Mesendoderm (in vitro differentiated cells): ENCODE data around the gene AHSA1.

Experiments used
- DNase-seq: peaks from one replicate; pipeline ENCODE4 v3.0.0; 2013
- H2AK5ac ChIP-seq: 2 replicates; pipeline ENCODE4 v1.6.1; 2013; ENCODE audit warnings: low read length, inconsistent platforms
- H2BK120ac ChIP-seq: 2 replicates; pipeline ENCODE4 v1.6.1; 2013; ENCODE audit warnings: low read depth, mild to moderate bottlenecking, low read length, moderate library complexity, mixed read lengths
- H2BK15ac ChIP-seq: replicated peaks from 2 replicates; pipeline ENCODE4 v1.6.1; 2013; ENCODE audit warnings: low read depth, mild to moderate bottlenecking, moderate library complexity
- H2BK5ac ChIP-seq: 2 replicates; pipeline ENCODE4 v1.6.1; 2013; ENCODE audit warnings: low read length, inconsistent platforms
- H3K18ac ChIP-seq: 2 replicates; pipeline ENCODE4 v1.6.1; 2013; ENCODE audit warnings: mild to moderate bottlenecking, low read length, mixed read lengths
- H3K23ac ChIP-seq: one replicate; pipeline ENCODE4 v1.6.1; 2013; ENCODE audit warnings: low read length
- H3K27ac ChIP-seq: 2 replicates; pipeline ENCODE4 v1.5.1; 2013; ENCODE audit warnings: low read depth, mild to moderate bottlenecking, inconsistent platforms, low read length, moderate library complexity
- H3K27me3 ChIP-seq: 2 replicates; pipeline ENCODE4 v1.6.1; 2013; ENCODE audit warnings: low read length, control low read depth, mild to moderate bottlenecking, inconsistent platforms; ENCODE audit not compliant: insufficient read depth, poor library complexity
- H3K36me3 ChIP-seq: 2 replicates; pipeline ENCODE4 v1.6.1; 2013; ENCODE audit warnings: low read length, inconsistent platforms; ENCODE audit not compliant: control insufficient read depth, insufficient read depth
- H3K4ac ChIP-seq: one replicate; pipeline ENCODE4 v1.6.1; 2013; ENCODE audit warnings: low read depth, mild to moderate bottlenecking, low read length, moderate library complexity
- H3K4me1 ChIP-seq: 2 replicates; pipeline ENCODE4 v1.6.1; 2013; ENCODE audit warnings: low read depth, low read length, inconsistent platforms; ENCODE audit not compliant: control insufficient read depth
- H3K4me2 ChIP-seq: 2 replicates; pipeline ENCODE4 v1.6.1; 2013; ENCODE audit warnings: low read length
- H3K4me3 ChIP-seq: 2 replicates; pipeline ENCODE4 v1.5.1; 2013; ENCODE audit warnings: mild to moderate bottlenecking, low read length
- H3K56ac ChIP-seq: one replicate; pipeline ENCODE4 v1.6.1; 2013; ENCODE audit warnings: low read length
- H3K79me1 ChIP-seq: 2 replicates; pipeline ENCODE4 v1.6.1; 2013; ENCODE audit warnings: low read length, inconsistent platforms
- H3K79me2 ChIP-seq: 2 replicates; pipeline ENCODE4 v1.6.1; 2013; ENCODE audit warnings: mild to moderate bottlenecking, low read length; ENCODE audit not compliant: control insufficient read depth, insufficient read depth
- H3K9ac ChIP-seq: 2 replicates; pipeline ENCODE4 v1.6.1; 2013; ENCODE audit warnings: low read length, inconsistent platforms
- H4K5ac ChIP-seq: one replicate; pipeline ENCODE4 v1.6.1; 2013; ENCODE audit warnings: low read length
- H4K8ac ChIP-seq: one replicate; pipeline ENCODE4 v1.6.1; 2013; ENCODE audit warnings: low read depth, mild to moderate bottlenecking, control low read depth, low read length, moderate library complexity
- WGBS: extraction: QIAGEN DNeasy Blood & Tissue Kit; methylation state at CpG from one replicate; pipeline ENCODE4 v1.1.7; 2013; ENCODE audit warnings: low lambda C conversion rate, missing lambda C conversion rate; ENCODE audit not compliant: insufficient coverage; ENCODE audit errors: extremely low coverage; 5-methylcytosine and 5-hydroxymethylcytosine counted together

Gene AHSA1

GRCh38 chr14:77485256-77485655, 27.4 kb downstream of the AHSA1 start:
- no peak overlapping the region for H3K4me2 ChIP-seq
- no peak overlapping the region for H3K23ac ChIP-seq
- H2BK5ac ChIP-seq = no peak overlapping the region
- no peaks in the 10 kb centered on the region for H3K27me3 ChIP-seq
- no peak overlapping the region for H3K4ac ChIP-seq
- H3K4me1 ChIP-seq = no peaks in the 10 kb centered on the region
- no peak overlapping the region for H4K5ac ChIP-seq
- H3K27ac ChIP-seq = no peak overlapping the region
- no CpG with 5 or more reads among the region's 3 CpGs for WGBS
- no peak overlapping the region for H3K4me3 ChIP-seq
- H2BK15ac ChIP-seq = no peak overlapping the region
- H3K56ac ChIP-seq = no peak overlapping the region
- no peaks in the 10 kb centered on the region for H3K36me3 ChIP-seq
- H3K9ac ChIP-seq = no peak overlapping the region
- H3K79me1 ChIP-seq = no peaks in the 10 kb centered on the region
- H3K79me2 ChIP-seq = no peaks in the 10 kb centered on the region
- no peak for DNase-seq
- no peak overlapping the region for H3K18ac ChIP-seq
- no peak overlapping the region for H4K8ac ChIP-seq
- H2AK5ac ChIP-seq = no peak overlapping the region
- no peak overlapping the region for H2BK120ac ChIP-seq

GRCh38 chr14:77485901-77486678, 28.2 kb downstream of the AHSA1 start:
- H4K8ac ChIP-seq = no peak overlapping the region
- no peak for DNase-seq
- H3K23ac ChIP-seq = no peak overlapping the region
- no peak overlapping the region for H2BK15ac ChIP-seq
- H2BK5ac ChIP-seq = no peak overlapping the region
- no CpG with 5 or more reads among the region's 7 CpGs for WGBS
- no peak overlapping the region for H3K4ac ChIP-seq
- H3K18ac ChIP-seq = no peak overlapping the region
- no peak overlapping the region for H3K4me2 ChIP-seq
- no peak overlapping the region for H3K27ac ChIP-seq
- H3K56ac ChIP-seq = no peak overlapping the region
- no peak overlapping the region for H2BK120ac ChIP-seq
- H2AK5ac ChIP-seq = no peak overlapping the region
- no peak overlapping the region for H3K9ac ChIP-seq
- H3K27me3 ChIP-seq = no peaks in the 10 kb centered on the region
- H3K4me3 ChIP-seq = no peak overlapping the region
- H3K36me3 ChIP-seq = no peaks in the 10 kb centered on the region
- no peaks in the 10 kb centered on the region for H3K4me1 ChIP-seq
- no peaks in the 10 kb centered on the region for H3K79me1 ChIP-seq
- H3K79me2 ChIP-seq = no peaks in the 10 kb centered on the region
- H4K5ac ChIP-seq = no peak overlapping the region

- no CpG with 5 or more reads among the region's 7 CpGs for WGBS
- Histone ChIP-seq H3K4me2 (no peak overlapping the region), H3K4me3 (no peak overlapping the region), H4K5ac (no peak overlapping the region), H4K8ac (no peak overlapping the region), H2BK120ac (no peak overlapping the region), H3K18ac (no peak overlapping the region), H3K27ac (no peak overlapping the region), H3K23ac (no peak overlapping the region), H3K79me2 (no peaks in the 10 kb centered on the region), H3K56ac (no peak overlapping the region), H3K4ac (no peak overlapping the region), H3K79me1 (no peaks in the 10 kb centered on the region), H3K36me3 (no peaks in the 10 kb centered on the region), H3K4me1 (no peaks in the 10 kb centered on the region), H3K27me3 (no peaks in the 10 kb centered on the region), H2BK15ac (no peak overlapping the region), H2BK5ac (no peak overlapping the region), H2AK5ac (no peak overlapping the region), H3K9ac (no peak overlapping the region)
- no peak for DNase-seq
Observed at GRCh38 chr14:77488558-77488957, 30.7 kb downstream of the AHSA1 start.

- Histone ChIP-seq H3K23ac (no peak overlapping the region), H3K4me1 (no peaks in the 10 kb centered on the region), H2BK15ac (no peak overlapping the region), H3K18ac (no peak overlapping the region), H3K27ac (no peak overlapping the region), H3K79me1 (no peaks in the 10 kb centered on the region), H3K56ac (no peak overlapping the region), H2BK5ac (no peak overlapping the region), H3K4me3 (no peak overlapping the region), H3K4me2 (no peak overlapping the region), H2AK5ac (no peak overlapping the region), H3K36me3 (no peaks in the 10 kb centered on the region), H4K8ac (no peak overlapping the region), H4K5ac (no peak overlapping the region), H2BK120ac (no peak overlapping the region), H3K27me3 (no peaks in the 10 kb centered on the region), H3K9ac (no peak overlapping the region), H3K79me2 (no peaks in the 10 kb centered on the region), H3K4ac (no peak overlapping the region)
- no CpG with 5 or more reads among the region's 6 CpGs for WGBS
- DNase-seq = no peak
Observed at GRCh38 chr14:77489041-77489440, 31.1 kb downstream of the AHSA1 start.

- no peak overlapping the region for H2AK5ac ChIP-seq
- H3K4me2 ChIP-seq = no peak overlapping the region
- no peak overlapping the region for H3K4ac ChIP-seq
- no peaks in the 10 kb centered on the region for H3K27me3 ChIP-seq
- H4K8ac ChIP-seq = no peak overlapping the region
- H2BK5ac ChIP-seq = no peak overlapping the region
- no peak overlapping the region for H2BK15ac ChIP-seq
- no peaks in the 10 kb centered on the region for H3K79me2 ChIP-seq
- no peaks in the 10 kb centered on the region for H3K36me3 ChIP-seq
- DNase-seq = no peak
- WGBS = no CpG with 5 or more reads among the region's 8 CpGs
- no peak overlapping the region for H3K9ac ChIP-seq
- H3K27ac ChIP-seq = no peak overlapping the region
- no peaks in the 10 kb centered on the region for H3K79me1 ChIP-seq
- peak overlapping the region; percentile 45 for H3K23ac ChIP-seq
- no peaks in the 10 kb centered on the region for H3K4me1 ChIP-seq
- no peak overlapping the region for H3K56ac ChIP-seq
- H2BK120ac ChIP-seq = no peak overlapping the region
- no peak overlapping the region for H3K18ac ChIP-seq
- no peak overlapping the region for H3K4me3 ChIP-seq
- H4K5ac ChIP-seq = no peak overlapping the region
Observed at GRCh38 chr14:77490347-77490986, 32.6 kb downstream of the AHSA1 start.
